Measurements from ENCODE around the gene TEX55. TPM values are rescaled to one million over a fixed set of nuclear protein-coding genes. Genes with fewer than 3 reads are reported as not detected.

TEX55 gene
- total and polyA plus RNA-seq, 10 donors: not detected

GRCh38 chr3:119191800-119192199 is 45.8 kb downstream of the TEX55 start:
- no peak overlapping the region for H3K4me3 ChIP-seq
- H3K9me3 ChIP-seq: no peaks in the 10 kb centered on the region
- no peaks in the 10 kb centered on the region for H3K4me1 ChIP-seq
- no peaks in the 10 kb centered on the region for H3K27me3 ChIP-seq (replicated peaks in 1 of 7)
- 66 to 93% (median 80%) methylated on average over 1 of the region's 1 CpG for WGBS, 5 donors
- intact Hi-C loops (cut with DNase I; ENCODE audit: low total_unique reads): no loop called here
- no peak overlapping the region for H3K27ac ChIP-seq
- no peaks in the 10 kb centered on the region for H3K36me3 ChIP-seq
- DNase-seq: no peak
- TF ChIP-seq POLR2AphosphoS5 (IDR thresholded peaks at IDR 0.05) (no peak), CTCF (IDR thresholded peaks at IDR 0.05 in 8 of 11, conservative IDR thresholded peaks at IDR 0.05 in 3 of 11) (no peak), POLR2A (IDR thresholded peaks at IDR 0.05) (no peak)

GRCh38 chr3:119194237-119195150 is 48.5 kb downstream of the TEX55 start:
- no peaks in the 10 kb centered on the region for H3K36me3 ChIP-seq
- no peak overlapping the region for H3K4me3 ChIP-seq
- H3K27ac ChIP-seq: no peak overlapping the region
- no peaks in the 10 kb centered on the region for H3K4me1 ChIP-seq
- no peaks in the 10 kb centered on the region for H3K27me3 ChIP-seq (replicated peaks in 1 of 7)
- DNase-seq: no peak
- 85 to 92% (median 90%) methylated on average over 7 of the region's 7 CpGs for WGBS, 5 donors
- intact Hi-C loops (cut with DNase I; ENCODE audit: low total_unique reads): no loop called here
- H3K9me3 ChIP-seq: no peaks in the 10 kb centered on the region
- TF ChIP-seq POLR2AphosphoS5 (IDR thresholded peaks at IDR 0.05) (no peak), POLR2A (IDR thresholded peaks at IDR 0.05) (no peak), CTCF (IDR thresholded peaks at IDR 0.05 in 8 of 11, conservative IDR thresholded peaks at IDR 0.05 in 3 of 11) (no peak)

GRCh38 chr3:119195151-119195476 is 49.1 kb downstream of the TEX55 start:
- 75 to 90% (median 87%) methylated on average over 1 of the region's 1 CpG for WGBS, 5 donors
- no peak for TF ChIP-seq POLR2AphosphoS5 (IDR thresholded peaks at IDR 0.05)
- no peak for TF ChIP-seq CTCF (IDR thresholded peaks at IDR 0.05 in 8 of 11, conservative IDR thresholded peaks at IDR 0.05 in 3 of 11)
- no peak for TF ChIP-seq POLR2A (IDR thresholded peaks at IDR 0.05)
- Histone ChIP-seq H3K4me3 (no peak overlapping the region), H3K27me3 (replicated peaks in 1 of 7) (no peaks in the 10 kb centered on the region), H3K4me1 (no peaks in the 10 kb centered on the region), H3K36me3 (no peaks in the 10 kb centered on the region), H3K27ac (no peak overlapping the region), H3K9me3 (no peaks in the 10 kb centered on the region)
- no peak for DNase-seq
- intact Hi-C loops (cut with DNase I; ENCODE audit: low total_unique reads): no loop called here

- no peak for TF ChIP-seq POLR2AphosphoS5 (IDR thresholded peaks at IDR 0.05)
- TF ChIP-seq POLR2A (IDR thresholded peaks at IDR 0.05): no peak
- no peak for TF ChIP-seq CTCF (IDR thresholded peaks at IDR 0.05 in 8 of 11, conservative IDR thresholded peaks at IDR 0.05 in 3 of 11)
- Histone ChIP-seq H3K9me3 (no peaks in the 10 kb centered on the region), H3K27ac (no peak overlapping the region), H3K27me3 (replicated peaks in 1 of 7) (no peaks in the 10 kb centered on the region), H3K4me3 (no peak overlapping the region), H3K36me3 (no peaks in the 10 kb centered on the region), H3K4me1 (no peaks in the 10 kb centered on the region)
- intact Hi-C loops (cut with DNase I; ENCODE audit: low total_unique reads): no loop called here
- DNase-seq: no peak
- 79 to 93% (median 86%) methylated on average over 1 of the region's 1 CpG for WGBS, 5 donors
These were observed 49.9 kb downstream of the TEX55 start for GRCh38 chr3:119195911-119196310.

All from spleen (tissue), 11 donors.